ENCODE results near the gene XIRP1.

- TF ChIP-seq POLR2A (IDR thresholded peaks at IDR 0.05; ENCODE audit: low read length) (no peak), GATA1 (IDR thresholded peaks at IDR 0.05; ENCODE audit: low read depth, low read length) (no peak)
Measured at GRCh38 chr3:39136533-39137434, 55.6 kb downstream of the XIRP1 start.

Measured in erythroblast (primary cell).